ENCODE measurements around the gene DMRTB1. TPM values are rescaled to one million over a fixed set of nuclear protein-coding genes. Genes with fewer than 3 reads are reported as not detected.

The DMRTB1 gene
- total and polyA plus RNA-seq, 12 donors = not detected

DNA sequence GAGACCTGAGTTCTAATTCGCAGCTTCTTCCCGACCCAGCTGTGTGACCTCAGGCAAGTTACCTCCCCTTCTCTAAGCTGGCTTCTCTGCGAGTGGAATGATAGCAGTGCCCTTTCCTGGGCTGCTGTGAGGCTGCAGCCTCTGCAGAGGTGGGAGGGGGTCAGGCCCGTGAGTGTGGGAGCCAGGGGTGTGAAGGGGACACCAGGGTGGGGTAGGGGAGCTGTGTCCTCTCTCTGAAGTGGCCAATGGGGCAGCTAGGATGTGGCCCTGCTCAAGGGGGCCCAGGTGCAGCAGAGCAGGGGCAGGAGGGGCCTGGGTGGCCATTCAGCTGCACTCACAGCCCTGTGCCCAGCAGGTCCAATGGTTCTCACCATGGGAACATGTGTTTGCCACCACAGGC, 24.5 kb downstream of the DMRTB1 start:
- intact Hi-C loops (cut with DNase I) = loop anchor here in 7 of 10 donors (2.0 to 10.0 kb wide), 4 partner anchors 111 to 271 kb away; no protein-coding TSS in a partner anchor
- H3K27me3 ChIP-seq = peaks cover 0 to 68% (median 43%) of the 10 kb centered on the region in 7 donors
- WGBS, 2 donors = 86 to 92% methylated on average over 4 of the region's 4 CpGs

DNA sequence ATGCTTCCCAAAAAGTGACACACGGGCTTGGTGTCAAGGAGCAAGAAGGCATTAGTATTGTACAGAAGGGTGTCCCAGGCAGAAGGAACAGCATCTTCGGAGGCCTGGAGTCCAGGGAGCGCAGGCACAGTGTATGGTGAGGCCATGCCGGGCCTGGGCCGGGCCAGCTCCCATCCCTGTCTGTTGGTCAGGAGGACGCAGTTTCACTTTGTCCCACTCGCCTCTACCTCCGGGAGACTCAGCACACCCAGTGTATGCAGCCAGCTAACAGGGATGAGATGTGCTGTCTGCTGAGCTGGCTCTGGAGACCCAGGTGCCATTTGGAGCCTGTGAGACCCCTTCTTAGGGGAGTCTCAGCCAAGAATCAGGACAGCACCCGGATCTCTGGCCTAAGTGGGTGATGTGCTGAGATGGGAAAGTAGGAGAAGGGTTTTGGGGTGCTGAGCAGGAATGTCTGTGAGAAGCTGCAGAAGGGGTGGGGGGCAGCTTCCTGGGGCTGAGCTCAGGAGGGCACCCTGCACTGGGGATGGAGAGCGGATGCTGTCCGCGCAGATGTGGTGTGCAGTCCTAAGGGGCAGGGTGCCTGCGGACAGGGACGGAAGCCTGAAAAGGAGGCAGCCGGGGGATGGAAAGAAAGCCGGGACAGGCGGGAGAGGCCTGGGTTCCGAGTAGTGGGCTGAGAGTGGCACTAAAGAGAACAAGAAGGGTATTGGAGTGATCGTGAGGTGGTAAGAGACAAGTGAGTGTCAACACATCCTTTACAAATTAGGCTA, 25.7 kb downstream of the DMRTB1 start:
- TF ChIP-seq, protein P1, sequence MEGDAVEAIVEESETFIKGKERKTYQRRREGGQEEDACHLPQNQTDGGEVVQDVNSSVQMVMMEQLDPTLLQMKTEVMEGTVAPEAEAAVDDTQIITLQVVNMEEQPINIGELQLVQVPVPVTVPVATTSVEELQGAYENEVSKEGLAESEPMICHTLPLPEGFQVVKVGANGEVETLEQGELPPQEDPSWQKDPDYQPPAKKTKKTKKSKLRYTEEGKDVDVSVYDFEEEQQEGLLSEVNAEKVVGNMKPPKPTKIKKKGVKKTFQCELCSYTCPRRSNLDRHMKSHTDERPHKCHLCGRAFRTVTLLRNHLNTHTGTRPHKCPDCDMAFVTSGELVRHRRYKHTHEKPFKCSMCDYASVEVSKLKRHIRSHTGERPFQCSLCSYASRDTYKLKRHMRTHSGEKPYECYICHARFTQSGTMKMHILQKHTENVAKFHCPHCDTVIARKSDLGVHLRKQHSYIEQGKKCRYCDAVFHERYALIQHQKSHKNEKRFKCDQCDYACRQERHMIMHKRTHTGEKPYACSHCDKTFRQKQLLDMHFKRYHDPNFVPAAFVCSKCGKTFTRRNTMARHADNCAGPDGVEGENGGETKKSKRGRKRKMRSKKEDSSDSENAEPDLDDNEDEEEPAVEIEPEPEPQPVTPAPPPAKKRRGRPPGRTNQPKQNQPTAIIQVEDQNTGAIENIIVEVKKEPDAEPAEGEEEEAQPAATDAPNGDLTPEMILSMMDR (IDR thresholded peaks at IDR 0.05) = no peak
- peak in 2 of 8 donors; percentile 10 to 15 for ATAC-seq
- Histone ChIP-seq H3K27ac (no peak overlapping the region), H3K4me1 (peaks cover 0 to 6% (median 0%) of the 10 kb centered on the region in 9 donors), H3K4me3 (no peak overlapping the region), H3K27me3 (peaks cover 0 to 69% (median 53%) of the 10 kb centered on the region in 7 donors), H3K9me3 (peaks cover 0 to 8% (median 0%) of the 10 kb centered on the region in 11 donors), H3K36me3 (no peaks in the 10 kb centered on the region)
- 77 to 84% methylated on average over 19 of the region's 19 CpGs for WGBS, 2 donors
- no peak for DNase-seq
- intact Hi-C loops (cut with DNase I) = loop anchor here (1.0 to 10.0 kb wide), 7 partner anchors 110 to 270 kb away; no protein-coding TSS in a partner anchor

More for the DNA sequence above, 24.5 kb downstream of the DMRTB1 start:
- DNase-seq (no peak), ATAC-seq (no peak)
- peaks cover 0 to 6% (median 0%) of the 10 kb centered on the region in 9 donors for H3K4me1 ChIP-seq
- no peak overlapping the region for H3K4me3 ChIP-seq
- TF ChIP-seq, protein P1 (IDR thresholded peaks at IDR 0.05) = no peak
- H3K27ac ChIP-seq = no peak overlapping the region
- H3K9me3 ChIP-seq = no peaks in the 10 kb centered on the region
- no peaks in the 10 kb centered on the region for H3K36me3 ChIP-seq

DNA sequence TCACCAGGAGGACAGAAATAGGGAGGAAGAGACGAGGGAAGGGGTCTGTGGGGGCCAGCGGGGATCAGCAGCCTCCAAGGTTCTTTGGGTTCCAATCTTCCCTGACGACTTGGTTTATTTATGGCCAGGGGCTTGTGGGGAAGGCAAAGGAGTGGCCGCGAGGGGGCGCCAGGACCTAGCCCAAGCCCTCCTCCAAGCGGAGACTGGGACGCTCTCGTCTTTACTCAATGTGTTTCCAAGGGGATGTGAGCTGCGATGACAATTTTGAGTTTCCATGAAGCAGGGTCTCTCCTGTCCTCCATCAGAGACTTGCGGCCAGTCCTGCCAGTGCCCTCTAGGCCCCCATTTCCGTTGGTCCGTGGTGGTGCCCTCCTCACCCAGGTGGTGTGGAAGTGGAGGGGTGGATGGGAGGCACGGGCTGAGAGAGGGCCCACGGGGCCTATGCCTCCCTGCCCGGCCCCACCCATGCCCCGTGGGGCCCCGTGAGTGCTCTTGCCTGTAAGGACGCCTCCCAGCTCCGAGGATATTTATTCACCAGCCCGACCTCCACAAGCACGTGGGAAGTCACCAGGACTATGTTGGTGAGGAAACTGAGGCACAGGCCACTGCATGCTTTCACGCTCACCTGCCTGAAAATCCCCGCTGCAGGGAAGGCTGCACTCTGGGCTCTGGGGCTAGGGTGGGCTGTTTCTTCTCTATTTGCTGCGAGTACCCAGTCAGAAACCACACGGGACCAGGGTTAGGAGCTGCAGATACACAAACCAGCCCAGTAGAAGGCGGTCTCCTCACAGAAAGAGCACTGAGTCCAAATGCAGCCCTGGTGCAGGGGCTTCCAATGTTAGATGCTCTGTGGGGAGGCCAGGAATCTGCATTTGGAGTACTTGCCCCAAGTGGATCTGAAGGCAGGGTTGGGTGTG, 26.5 kb downstream of the DMRTB1 start:
- peak; percentile 67 to 93 (median 88) for ATAC-seq
- Histone ChIP-seq H3K9me3 (peaks cover 0 to 12% (median 0%) of the 10 kb centered on the region in 11 donors), H3K27me3 (peaks cover 0 to 76% (median 61%) of the 10 kb centered on the region in 7 donors), H3K4me1 (peaks cover 0 to 6% (median 0%) of the 10 kb centered on the region in 9 donors), H3K4me3 (no peak overlapping the region), H3K36me3 (no peaks in the 10 kb centered on the region), H3K27ac (no peak overlapping the region)
- WGBS, 2 donors = 22 to 24% methylated on average over 27 of the region's 27 CpGs
- TF ChIP-seq, protein P1 (IDR thresholded peaks at IDR 0.05) = peak; percentile 76 to 92 (median 84)
- intact Hi-C loops (cut with DNase I) = loop anchor here (1.0 to 10.0 kb wide), 7 partner anchors 109 to 269 kb away; no protein-coding TSS in a partner anchor
- peak; percentile 70 to 82 for DNase-seq
